HCEC 1CT (cell line): ENCODE data around the gene MAGEF1.

Experiments
- DNase-seq: peaks from one replicate; pipeline ENCODE4 v3.0.0-alpha.2; 2017

The MAGEF1 gene

GRCh38 chr3:184663756-184664155 lies 48.1 kb downstream of the MAGEF1 start:
- no peak for DNase-seq

GRCh38 chr3:184663356-184663755 lies 48.5 kb downstream of the MAGEF1 start:
- DNase-seq, result no peak

- no peak for DNase-seq
These were observed 49.7 kb downstream of the MAGEF1 start for GRCh38 chr3:184662187-184662586.

- DNase-seq, result no peak
These were observed 50.9 kb downstream of the MAGEF1 start for GRCh38 chr3:184660931-184661330.
